ENCODE measurements around the gene RERE.

The RERE gene

DNA sequence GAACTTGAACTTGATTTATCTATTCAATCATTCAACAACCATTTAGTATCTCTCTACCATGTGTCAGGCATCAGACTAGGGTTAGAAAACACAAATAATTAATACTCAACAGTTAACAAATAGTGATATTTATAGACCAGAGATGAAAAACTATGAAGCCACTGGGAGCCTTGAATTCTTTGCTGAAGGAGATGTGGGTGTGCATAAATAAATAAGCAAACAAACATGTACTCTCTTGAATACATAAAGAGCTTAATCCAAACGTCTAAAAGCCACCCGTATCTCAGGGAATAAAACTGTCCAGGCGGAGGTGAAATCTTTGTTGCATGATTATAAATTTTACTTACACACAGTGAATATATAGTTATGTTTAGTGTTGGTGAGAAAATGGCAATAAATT lies 333.9 kb downstream of the RERE start:
- H3K9ac ChIP-seq (ENCODE audit: low read depth in 1 of 2, low read length in 2 of 2) = no peak overlapping the region
- peaks cover 0 to under 1% of the 10 kb centered on the region in 2 donors for H3K4me1 ChIP-seq (ENCODE audit: control insufficient read depth in 2 of 2, insufficient read depth in 2 of 2, low read length in 2 of 2)
- no peak overlapping the region for H3K4me3 ChIP-seq (ENCODE audit: low read length in 2 of 2)
- H3K9me3 ChIP-seq (ENCODE audit: control insufficient read depth in 2 of 2, low read length in 2 of 2) = no peaks in the 10 kb centered on the region
- H3K36me3 ChIP-seq (ENCODE audit: control insufficient read depth in 2 of 2, insufficient read depth in 2 of 2, low read length in 2 of 2) = no peaks in the 10 kb centered on the region
- no peak overlapping the region for H3K27ac ChIP-seq (ENCODE audit: low read depth in 2 of 2, low read length in 2 of 2)
- no peaks in the 10 kb centered on the region for H3K27me3 ChIP-seq (ENCODE audit: control insufficient read depth in 2 of 2, insufficient read depth in 2 of 2, low read length in 2 of 2)

DNA sequence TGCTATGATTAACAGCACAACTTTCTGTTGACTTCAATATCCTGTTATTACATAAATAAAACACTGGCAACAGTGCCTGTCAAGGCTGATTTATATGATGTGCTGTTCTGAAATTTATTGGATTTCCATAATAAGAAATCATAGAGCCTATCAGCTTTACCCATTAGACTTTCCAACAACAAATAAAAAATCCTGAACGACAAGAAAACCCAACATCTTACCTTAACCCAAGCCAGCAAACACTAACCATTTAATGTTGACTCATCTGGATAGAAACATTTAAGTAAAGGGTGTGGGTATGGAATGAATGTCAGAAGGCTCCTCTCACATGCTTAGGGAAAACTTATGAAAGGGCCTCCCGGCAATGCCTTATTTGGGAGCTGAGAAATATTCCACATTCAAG lies 334.5 kb downstream of the RERE start:
- Histone ChIP-seq H3K36me3 (ENCODE audit: control insufficient read depth in 2 of 2, insufficient read depth in 2 of 2, low read length in 2 of 2) (no peaks in the 10 kb centered on the region), H3K4me1 (ENCODE audit: control insufficient read depth in 2 of 2, insufficient read depth in 2 of 2, low read length in 2 of 2) (peaks cover 0 to 2% of the 10 kb centered on the region in 2 donors), H3K27ac (ENCODE audit: low read depth in 2 of 2, low read length in 2 of 2) (no peak overlapping the region), H3K4me3 (ENCODE audit: low read length in 2 of 2) (no peak overlapping the region), H3K9me3 (ENCODE audit: control insufficient read depth in 2 of 2, low read length in 2 of 2) (no peaks in the 10 kb centered on the region), H3K27me3 (ENCODE audit: control insufficient read depth in 2 of 2, insufficient read depth in 2 of 2, low read length in 2 of 2) (no peaks in the 10 kb centered on the region), H3K9ac (ENCODE audit: low read depth in 1 of 2, low read length in 2 of 2) (no peak overlapping the region)

DNA sequence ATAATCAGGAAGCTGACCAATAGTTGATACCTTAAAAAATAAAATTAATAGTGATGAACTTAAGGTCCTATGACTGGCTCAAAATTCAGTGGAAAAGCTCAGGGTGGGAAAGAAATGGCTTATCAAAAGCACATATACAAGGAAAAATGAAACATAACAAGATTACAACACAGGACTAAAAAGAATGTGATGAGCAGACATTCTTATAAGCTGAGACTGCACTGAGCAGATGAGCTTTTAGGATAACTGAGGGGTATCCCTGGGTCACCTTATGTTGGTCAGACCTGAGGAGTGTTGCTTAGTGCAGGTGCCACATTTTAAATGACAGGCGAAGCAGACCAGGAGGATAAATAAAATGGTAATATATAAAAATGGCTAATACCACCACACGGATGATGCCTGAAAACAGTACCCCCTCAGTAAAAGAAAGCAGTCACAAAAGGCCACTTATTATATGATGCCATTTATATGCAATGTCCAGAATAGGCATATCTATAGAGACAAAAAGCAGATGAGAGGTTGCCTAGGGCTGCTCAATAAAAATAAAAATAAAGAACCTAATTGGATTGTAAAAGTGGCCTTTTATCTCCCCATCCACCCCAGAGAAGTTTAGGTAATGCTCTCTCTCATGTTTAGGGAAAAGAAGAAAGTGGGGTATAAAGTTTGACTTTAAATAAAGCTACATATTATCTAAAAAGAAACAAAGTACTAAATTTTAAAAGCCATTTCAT lies 335.6 kb downstream of the RERE start:
- H3K27ac ChIP-seq (ENCODE audit: low read depth in 2 of 2, low read length in 2 of 2) = no peak overlapping the region

DNA sequence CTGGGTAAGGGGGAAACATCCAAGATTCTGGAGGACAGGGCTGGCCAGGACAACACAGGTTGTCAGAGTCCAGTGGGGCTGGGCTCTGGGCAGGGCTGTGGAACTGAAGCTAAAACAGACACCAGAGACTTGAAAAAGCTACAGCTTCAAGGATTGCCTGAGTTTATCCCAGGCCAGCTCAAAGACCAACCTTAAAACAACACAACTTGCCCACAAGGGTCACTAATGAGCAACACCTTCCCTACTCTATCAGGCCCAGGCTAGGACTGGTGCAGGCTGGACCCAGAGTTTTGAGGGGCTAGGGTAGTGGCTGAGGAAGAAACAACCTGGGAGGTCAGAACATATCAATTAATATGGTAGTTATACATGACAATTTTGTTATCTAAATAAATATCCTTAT lies 338.9 kb downstream of the RERE start:
- Histone ChIP-seq H3K27ac (ENCODE audit: low read depth in 2 of 2, low read length in 2 of 2) (no peak overlapping the region), H3K27me3 (ENCODE audit: control insufficient read depth in 2 of 2, insufficient read depth in 2 of 2, low read length in 2 of 2) (no peaks in the 10 kb centered on the region), H3K36me3 (ENCODE audit: control insufficient read depth in 2 of 2, insufficient read depth in 2 of 2, low read length in 2 of 2) (no peaks in the 10 kb centered on the region), H3K4me3 (ENCODE audit: low read length in 2 of 2) (no peak overlapping the region), H3K9me3 (ENCODE audit: control insufficient read depth in 2 of 2, low read length in 2 of 2) (no peaks in the 10 kb centered on the region), H3K9ac (ENCODE audit: low read depth in 1 of 2, low read length in 2 of 2) (peak overlapping the region in 1 of 2 donors; percentile 28), H3K4me1 (ENCODE audit: control insufficient read depth in 2 of 2, insufficient read depth in 2 of 2, low read length in 2 of 2) (peaks cover 0 to 2% of the 10 kb centered on the region in 2 donors)

More for the DNA sequence above, 335.6 kb downstream of the RERE start:
- H3K4me3 ChIP-seq (ENCODE audit: low read length in 2 of 2) = no peak overlapping the region
- peaks cover 0 to 2% of the 10 kb centered on the region in 2 donors for H3K4me1 ChIP-seq (ENCODE audit: control insufficient read depth in 2 of 2, insufficient read depth in 2 of 2, low read length in 2 of 2)
- H3K36me3 ChIP-seq (ENCODE audit: control insufficient read depth in 2 of 2, insufficient read depth in 2 of 2, low read length in 2 of 2) = no peaks in the 10 kb centered on the region
- no peak overlapping the region for H3K9ac ChIP-seq (ENCODE audit: low read depth in 1 of 2, low read length in 2 of 2)
- H3K27me3 ChIP-seq (ENCODE audit: control insufficient read depth in 2 of 2, insufficient read depth in 2 of 2, low read length in 2 of 2) = no peaks in the 10 kb centered on the region
- no peaks in the 10 kb centered on the region for H3K9me3 ChIP-seq (ENCODE audit: control insufficient read depth in 2 of 2, low read length in 2 of 2)

DNA sequence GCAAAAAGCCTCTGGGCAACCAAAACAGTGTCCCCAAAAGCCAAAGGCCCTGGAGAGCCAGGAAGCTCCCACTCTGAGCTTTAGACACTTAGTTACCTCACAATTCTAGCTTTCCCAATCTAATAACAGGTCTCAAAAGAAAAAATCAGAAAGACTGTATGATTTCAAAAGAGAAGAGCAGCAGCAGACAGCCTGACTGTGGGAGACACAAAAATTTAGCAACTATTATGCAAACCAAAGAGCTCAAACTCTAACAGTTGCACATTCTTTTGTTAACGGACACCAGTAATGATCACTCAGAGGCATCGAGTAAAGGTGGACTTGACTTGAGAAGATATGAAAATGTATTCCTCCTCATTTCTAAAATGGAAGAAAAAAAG lies 339.5 kb downstream of the RERE start:
- Histone ChIP-seq H3K9me3 (ENCODE audit: control insufficient read depth in 2 of 2, low read length in 2 of 2) (no peaks in the 10 kb centered on the region), H3K9ac (ENCODE audit: low read depth in 1 of 2, low read length in 2 of 2) (no peak overlapping the region), H3K36me3 (ENCODE audit: control insufficient read depth in 2 of 2, insufficient read depth in 2 of 2, low read length in 2 of 2) (no peaks in the 10 kb centered on the region), H3K27me3 (ENCODE audit: control insufficient read depth in 2 of 2, insufficient read depth in 2 of 2, low read length in 2 of 2) (no peaks in the 10 kb centered on the region), H3K4me3 (ENCODE audit: low read length in 2 of 2) (no peak overlapping the region), H3K27ac (ENCODE audit: low read depth in 2 of 2, low read length in 2 of 2) (peak overlapping the region in 1 of 2 donors; percentile 2), H3K4me1 (ENCODE audit: control insufficient read depth in 2 of 2, insufficient read depth in 2 of 2, low read length in 2 of 2) (peaks cover 0 to 2% of the 10 kb centered on the region in 2 donors)

DNA sequence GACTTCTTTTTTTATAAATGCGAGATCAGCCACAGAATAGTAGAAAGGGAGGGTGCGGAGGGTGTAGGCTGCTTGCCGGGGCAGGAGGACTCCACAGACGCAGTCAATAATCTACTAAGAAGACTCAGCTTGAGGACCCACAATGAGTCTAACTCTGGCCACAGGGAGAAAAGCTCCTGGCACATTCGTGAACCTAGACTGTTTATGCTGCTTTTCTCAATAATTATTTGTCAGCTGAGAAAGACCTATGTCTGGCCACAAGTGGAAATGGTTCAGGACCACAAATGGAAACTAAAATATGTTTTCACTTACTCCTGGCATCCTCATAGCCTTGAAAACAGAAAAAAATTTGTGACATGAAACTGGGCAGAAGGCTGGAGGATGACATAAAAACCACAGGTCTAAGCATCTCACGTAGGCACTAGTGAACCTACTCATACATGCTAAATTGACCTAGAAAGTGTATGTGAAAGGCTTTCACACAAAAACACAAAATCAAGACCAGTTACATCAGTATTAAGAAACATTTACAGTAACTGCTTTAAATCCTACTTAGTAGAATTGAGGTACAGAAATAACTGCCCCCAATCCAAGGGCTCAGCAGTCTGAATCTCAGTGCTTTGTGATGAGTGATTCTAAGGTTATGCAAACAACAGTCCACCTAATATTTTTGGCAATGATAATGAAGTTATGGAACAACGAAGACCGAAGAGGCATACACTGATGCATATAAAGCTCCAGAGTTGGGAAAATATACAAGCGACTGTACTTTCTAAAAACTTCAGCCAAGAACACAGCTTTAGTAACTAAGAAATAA lies 340.1 kb downstream of the RERE start:
- Histone ChIP-seq H3K4me1 (ENCODE audit: control insufficient read depth in 2 of 2, insufficient read depth in 2 of 2, low read length in 2 of 2) (peaks cover 0 to 2% of the 10 kb centered on the region in 2 donors), H3K36me3 (ENCODE audit: control insufficient read depth in 2 of 2, insufficient read depth in 2 of 2, low read length in 2 of 2) (no peaks in the 10 kb centered on the region), H3K27me3 (ENCODE audit: control insufficient read depth in 2 of 2, insufficient read depth in 2 of 2, low read length in 2 of 2) (no peaks in the 10 kb centered on the region), H3K9ac (ENCODE audit: low read depth in 1 of 2, low read length in 2 of 2) (no peak overlapping the region), H3K9me3 (ENCODE audit: control insufficient read depth in 2 of 2, low read length in 2 of 2) (no peaks in the 10 kb centered on the region), H3K27ac (ENCODE audit: low read depth in 2 of 2, low read length in 2 of 2) (no peak overlapping the region), H3K4me3 (ENCODE audit: low read length in 2 of 2) (no peak overlapping the region)

DNA sequence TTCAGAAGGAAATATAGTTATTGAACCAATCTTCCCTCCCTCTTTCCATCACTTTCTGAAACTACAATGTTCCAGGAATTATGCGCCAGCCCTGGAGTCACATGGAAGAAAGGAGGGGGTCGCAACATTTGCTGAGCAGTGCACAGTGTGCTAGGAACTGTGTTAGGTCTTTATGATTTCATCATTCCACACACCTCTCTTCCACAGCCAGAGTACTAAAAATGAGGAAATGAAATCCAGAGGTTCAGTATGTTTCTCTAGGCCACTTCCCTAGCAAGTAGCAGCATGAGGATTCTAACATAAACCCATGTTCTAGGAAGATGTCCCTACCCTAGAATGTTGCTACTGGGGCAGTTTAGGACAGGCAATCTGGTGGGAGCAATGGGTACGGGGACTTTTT lies 341.4 kb downstream of the RERE start:
- no peaks in the 10 kb centered on the region for H3K9me3 ChIP-seq (ENCODE audit: control insufficient read depth in 2 of 2, low read length in 2 of 2)
- H3K27me3 ChIP-seq (ENCODE audit: control insufficient read depth in 2 of 2, insufficient read depth in 2 of 2, low read length in 2 of 2) = no peaks in the 10 kb centered on the region
- peaks cover 0 to 2% of the 10 kb centered on the region in 2 donors for H3K4me1 ChIP-seq (ENCODE audit: control insufficient read depth in 2 of 2, insufficient read depth in 2 of 2, low read length in 2 of 2)
- no peak overlapping the region for H3K4me3 ChIP-seq (ENCODE audit: low read length in 2 of 2)
- no peaks in the 10 kb centered on the region for H3K36me3 ChIP-seq (ENCODE audit: control insufficient read depth in 2 of 2, insufficient read depth in 2 of 2, low read length in 2 of 2)
- H3K9ac ChIP-seq (ENCODE audit: low read depth in 1 of 2, low read length in 2 of 2) = no peak overlapping the region
- no peak overlapping the region for H3K27ac ChIP-seq (ENCODE audit: low read depth in 2 of 2, low read length in 2 of 2)

DNA sequence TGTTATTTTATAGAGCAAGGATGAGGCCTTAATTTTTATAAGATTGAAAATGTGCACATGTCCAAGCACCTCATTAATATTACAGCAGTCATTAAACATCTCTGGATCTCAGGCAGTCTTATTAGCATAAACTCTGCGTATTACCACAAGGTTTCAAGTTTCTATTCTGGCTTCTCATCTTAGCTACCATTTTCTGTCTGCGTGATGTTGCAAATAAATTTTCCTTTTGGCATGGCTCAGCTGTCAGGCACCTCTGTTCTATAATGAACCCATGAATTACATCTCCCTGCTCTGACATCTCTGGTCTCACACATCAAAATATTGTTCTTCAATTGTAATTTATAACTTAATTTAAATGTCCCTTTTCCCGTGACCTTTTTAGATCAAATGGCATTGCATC lies 343.1 kb downstream of the RERE start:
- no peak overlapping the region for H3K9ac ChIP-seq (ENCODE audit: low read depth in 1 of 2, low read length in 2 of 2)
- no peak overlapping the region for H3K27ac ChIP-seq (ENCODE audit: low read depth in 2 of 2, low read length in 2 of 2)
- no peak overlapping the region for H3K4me3 ChIP-seq (ENCODE audit: low read length in 2 of 2)

DNA sequence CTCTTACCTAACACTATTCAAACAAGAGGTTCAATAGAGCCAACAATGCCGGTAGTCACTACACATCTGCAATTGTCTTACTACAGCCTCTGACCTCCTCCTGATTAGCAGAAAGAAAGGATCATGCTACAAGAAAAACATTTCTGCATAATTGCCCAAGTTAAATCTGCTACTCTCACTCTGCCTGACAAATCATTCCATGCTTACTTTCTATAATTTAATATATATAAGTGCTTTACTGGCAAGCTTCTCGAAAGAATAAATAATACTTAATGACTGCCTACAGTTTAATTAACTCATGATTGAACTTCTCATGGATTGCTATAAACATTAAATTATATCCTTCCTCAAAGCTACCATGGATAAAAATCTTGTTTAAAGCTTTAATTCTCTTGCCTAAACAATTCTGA lies 343.5 kb downstream of the RERE start:
- no peak overlapping the region for H3K9ac ChIP-seq (ENCODE audit: low read depth in 1 of 2, low read length in 2 of 2)
- no peaks in the 10 kb centered on the region for H3K9me3 ChIP-seq (ENCODE audit: control insufficient read depth in 2 of 2, low read length in 2 of 2)
- H3K27ac ChIP-seq (ENCODE audit: low read depth in 2 of 2, low read length in 2 of 2) = no peak overlapping the region
- peaks cover 0 to 2% of the 10 kb centered on the region in 2 donors for H3K4me1 ChIP-seq (ENCODE audit: control insufficient read depth in 2 of 2, insufficient read depth in 2 of 2, low read length in 2 of 2)
- H3K36me3 ChIP-seq (ENCODE audit: control insufficient read depth in 2 of 2, insufficient read depth in 2 of 2, low read length in 2 of 2) = no peaks in the 10 kb centered on the region
- H3K4me3 ChIP-seq (ENCODE audit: low read length in 2 of 2) = no peak overlapping the region
- H3K27me3 ChIP-seq (ENCODE audit: control insufficient read depth in 2 of 2, insufficient read depth in 2 of 2, low read length in 2 of 2) = no peaks in the 10 kb centered on the region

More for the DNA sequence above, 343.1 kb downstream of the RERE start:
- Histone ChIP-seq H3K27me3 (ENCODE audit: control insufficient read depth in 2 of 2, insufficient read depth in 2 of 2, low read length in 2 of 2) (no peaks in the 10 kb centered on the region), H3K9me3 (ENCODE audit: control insufficient read depth in 2 of 2, low read length in 2 of 2) (no peaks in the 10 kb centered on the region), H3K36me3 (ENCODE audit: control insufficient read depth in 2 of 2, insufficient read depth in 2 of 2, low read length in 2 of 2) (no peaks in the 10 kb centered on the region), H3K4me1 (ENCODE audit: control insufficient read depth in 2 of 2, insufficient read depth in 2 of 2, low read length in 2 of 2) (peaks cover 0 to 2% of the 10 kb centered on the region in 2 donors)

DNA sequence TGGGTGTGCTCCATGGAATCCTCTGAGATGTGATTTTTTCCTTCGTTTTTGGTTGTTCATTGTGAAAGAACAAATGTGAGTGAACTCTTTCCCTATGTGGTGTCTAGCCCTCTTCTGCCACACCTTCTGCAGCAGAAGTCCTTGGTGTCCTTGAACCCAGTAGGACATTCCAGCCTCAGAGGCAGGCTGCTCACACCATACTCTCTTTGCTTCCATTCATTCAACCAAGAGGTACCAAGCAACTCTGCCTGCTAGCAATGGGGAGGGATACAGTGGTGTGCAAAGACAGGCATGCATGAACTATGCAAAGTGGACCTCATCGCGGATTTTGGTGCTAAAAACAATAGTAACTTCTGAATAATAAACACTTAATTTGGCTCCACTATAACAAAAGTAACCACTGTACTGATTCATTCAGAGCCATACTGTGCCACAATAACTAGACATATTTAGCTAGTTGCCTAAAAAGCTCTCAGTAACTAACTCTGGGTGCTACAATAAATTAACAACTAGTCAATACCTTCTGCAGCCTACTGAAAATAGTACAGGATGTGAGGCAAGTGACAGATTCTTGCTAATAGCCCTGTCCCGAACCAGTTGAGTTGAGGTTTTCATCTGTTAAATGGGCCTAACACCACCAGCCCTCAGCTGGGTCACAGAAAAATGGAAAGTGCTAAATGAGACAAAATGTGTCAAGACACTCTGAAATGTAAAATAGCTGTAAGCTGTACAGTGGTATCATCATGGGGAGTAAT lies 344.1 kb downstream of the RERE start:
- Histone ChIP-seq H3K4me1 (ENCODE audit: control insufficient read depth in 2 of 2, insufficient read depth in 2 of 2, low read length in 2 of 2) (no peaks in the 10 kb centered on the region), H3K9ac (ENCODE audit: low read depth in 1 of 2, low read length in 2 of 2) (no peak overlapping the region), H3K27ac (ENCODE audit: low read depth in 2 of 2, low read length in 2 of 2) (no peak overlapping the region), H3K4me3 (ENCODE audit: low read length in 2 of 2) (no peak overlapping the region), H3K36me3 (ENCODE audit: control insufficient read depth in 2 of 2, insufficient read depth in 2 of 2, low read length in 2 of 2) (no peaks in the 10 kb centered on the region), H3K27me3 (ENCODE audit: control insufficient read depth in 2 of 2, insufficient read depth in 2 of 2, low read length in 2 of 2) (no peaks in the 10 kb centered on the region), H3K9me3 (ENCODE audit: control insufficient read depth in 2 of 2, low read length in 2 of 2) (no peaks in the 10 kb centered on the region)
